ENCODE data around the gene SEMA3F.
"Not testable (repeated sequence)": the region's sequence is repeated elsewhere in the genome, so short reads cannot be mapped to it uniquely, and the experiment has no call there.

Gene SEMA3F

DNA sequence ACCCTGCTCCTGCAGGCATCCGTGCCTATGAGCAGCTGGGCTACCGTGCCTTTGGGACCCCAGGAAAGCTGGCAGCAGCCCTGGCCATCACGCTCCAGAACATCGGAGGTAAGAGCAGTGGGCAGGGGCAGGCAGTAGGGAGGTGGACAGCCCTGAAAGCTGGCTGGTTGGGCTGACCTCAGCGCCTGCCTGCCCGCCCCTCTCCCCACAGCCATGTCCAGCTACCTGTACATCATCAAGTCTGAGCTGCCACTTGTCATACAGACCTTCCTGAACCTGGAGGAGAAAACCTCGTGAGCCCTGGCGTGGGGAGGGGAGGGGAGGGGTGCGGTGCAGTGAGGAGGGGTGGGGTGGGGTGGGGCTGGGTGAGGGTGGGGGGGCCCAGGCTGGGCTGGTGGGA is 60.4 kb downstream of the SEMA3F start:
- no peak for DNase-seq

DNA sequence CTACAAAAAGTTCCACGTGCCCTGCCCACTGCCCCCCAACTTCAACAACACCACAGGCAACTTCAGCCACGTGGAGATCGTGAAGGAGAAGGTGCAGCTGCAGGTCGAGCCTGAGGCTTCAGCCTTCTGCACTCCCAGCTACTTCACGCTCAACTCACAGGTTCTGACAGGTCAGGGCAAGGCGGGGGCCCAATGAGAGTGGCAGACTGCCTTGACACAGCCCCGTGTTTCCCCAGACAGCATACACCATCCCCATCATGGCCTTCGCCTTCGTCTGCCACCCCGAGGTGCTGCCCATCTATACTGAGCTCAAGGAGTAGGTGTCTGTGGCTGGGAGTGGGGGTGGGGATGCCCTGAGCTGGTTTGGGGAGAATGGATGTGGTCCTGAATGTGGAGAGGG is 62.6 kb downstream of the SEMA3F start:
- DNase-seq, result no peak

DNA sequence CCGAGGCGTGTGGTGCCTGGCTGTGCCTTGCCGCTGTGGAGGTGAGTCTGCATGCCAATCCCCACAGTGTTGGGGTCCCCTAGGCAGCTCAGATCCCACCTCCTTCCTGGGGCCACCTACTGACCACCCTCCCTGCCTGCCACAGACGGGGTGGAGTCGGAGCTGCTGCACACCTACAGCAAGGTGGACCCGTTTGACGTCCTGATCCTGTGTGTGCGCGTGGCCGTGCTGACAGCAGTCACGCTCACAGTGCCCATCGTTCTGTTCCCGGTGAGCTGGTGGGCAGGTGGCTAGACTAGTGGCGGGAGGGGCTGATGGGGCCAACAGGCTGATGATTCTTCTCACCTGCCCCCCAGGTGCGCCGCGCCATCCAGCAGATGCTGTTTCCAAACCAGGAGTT is 63.3 kb downstream of the SEMA3F start:
- no peak for DNase-seq

DNA sequence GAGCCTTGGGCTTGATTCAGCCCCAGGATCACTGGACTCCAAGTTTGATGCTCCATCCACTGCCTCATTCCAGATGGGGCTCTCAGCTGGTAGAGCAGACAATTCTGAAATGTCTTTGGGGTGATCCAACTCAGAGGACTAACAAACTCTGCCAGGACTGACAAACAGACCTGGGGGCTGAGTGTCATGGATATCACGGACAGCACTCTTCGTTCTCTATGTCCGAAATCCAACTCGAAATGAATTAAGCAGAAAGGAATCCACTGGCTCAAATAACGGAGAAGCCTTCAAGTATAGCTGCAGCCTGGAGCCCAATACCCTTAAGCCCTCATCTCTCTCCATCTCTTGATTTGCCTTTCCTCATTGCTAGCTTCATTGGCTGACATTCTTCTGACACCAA is 64.2 kb downstream of the SEMA3F start:
- DNase-seq, result no peak

DNA sequence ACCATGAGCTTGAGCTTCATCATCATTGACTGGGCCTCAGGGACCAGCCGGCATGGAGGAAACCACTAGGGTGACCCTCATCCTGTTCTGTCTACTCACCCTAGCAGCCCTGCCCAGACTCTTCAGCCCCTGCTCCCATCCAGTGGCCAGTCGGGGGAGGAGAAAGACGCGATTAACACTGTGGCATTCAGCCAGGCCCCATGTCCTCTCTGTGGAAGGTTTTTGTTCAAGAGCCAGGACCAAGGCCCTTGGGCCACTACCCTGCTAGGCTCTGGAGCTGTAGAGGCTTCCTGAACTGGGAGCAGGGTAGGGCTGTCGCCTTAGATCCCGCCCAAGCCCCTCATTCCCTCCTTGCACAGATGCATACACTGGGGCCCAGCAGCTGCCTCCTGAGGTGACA is 65.0 kb downstream of the SEMA3F start:
- DNase-seq, result no peak

DNA sequence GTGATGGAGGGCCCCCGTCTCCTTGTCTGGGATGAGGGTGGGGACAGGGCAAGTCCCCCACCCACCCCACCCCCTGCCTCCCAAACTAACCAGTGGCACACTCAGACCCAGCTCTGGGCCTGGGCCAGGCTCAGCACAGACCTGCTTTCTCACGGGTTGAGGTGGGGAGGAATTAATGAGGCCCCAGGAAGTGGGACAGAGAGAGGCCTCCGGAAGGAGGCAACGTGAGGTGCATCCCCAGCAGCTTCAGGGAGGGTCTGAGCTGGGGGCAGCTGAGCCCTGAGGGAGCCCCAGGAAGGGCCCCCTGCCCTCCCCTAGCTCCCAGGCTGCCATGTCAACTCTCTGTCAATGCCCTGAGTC is 65.9 kb downstream of the SEMA3F start:
- no peak for DNase-seq

DNA sequence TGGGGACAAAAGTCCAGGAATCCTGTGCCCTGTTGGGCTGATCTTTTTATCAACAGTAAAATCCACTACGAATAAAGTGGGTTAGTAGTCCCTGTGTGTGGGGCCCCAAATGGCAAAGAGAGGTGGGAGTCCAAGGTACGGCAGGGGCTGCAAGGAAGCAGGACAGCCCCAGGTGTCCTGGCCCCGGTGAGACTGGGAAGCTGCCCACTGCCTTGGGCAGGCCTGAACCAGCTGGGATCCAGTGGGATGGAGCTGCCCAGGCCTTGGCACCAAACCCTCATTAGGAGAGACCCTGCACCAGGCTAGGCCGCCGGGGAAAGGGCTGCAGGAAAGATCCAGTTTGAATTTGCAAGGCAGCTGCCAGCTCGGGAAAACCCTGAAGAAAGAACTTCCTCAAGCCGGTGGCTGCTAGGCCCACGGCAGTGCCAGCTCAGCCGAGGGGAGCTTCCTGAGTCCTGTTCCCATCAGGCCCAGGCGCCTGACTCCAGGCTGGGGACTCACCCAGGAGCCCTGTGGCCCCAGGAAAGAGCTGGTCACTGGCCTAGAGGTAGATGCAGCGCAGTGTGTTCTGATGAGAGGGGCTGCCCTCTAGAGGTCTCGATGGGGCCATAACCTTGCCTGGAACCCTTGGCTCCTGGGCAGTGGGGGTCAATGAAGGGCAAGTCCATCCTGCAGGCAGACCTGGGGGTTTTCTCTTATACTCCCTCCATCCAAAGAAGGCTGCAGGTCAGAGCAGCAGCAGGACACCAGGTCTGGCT is 66.5 kb downstream of the SEMA3F start:
- no peak for DNase-seq

DNA sequence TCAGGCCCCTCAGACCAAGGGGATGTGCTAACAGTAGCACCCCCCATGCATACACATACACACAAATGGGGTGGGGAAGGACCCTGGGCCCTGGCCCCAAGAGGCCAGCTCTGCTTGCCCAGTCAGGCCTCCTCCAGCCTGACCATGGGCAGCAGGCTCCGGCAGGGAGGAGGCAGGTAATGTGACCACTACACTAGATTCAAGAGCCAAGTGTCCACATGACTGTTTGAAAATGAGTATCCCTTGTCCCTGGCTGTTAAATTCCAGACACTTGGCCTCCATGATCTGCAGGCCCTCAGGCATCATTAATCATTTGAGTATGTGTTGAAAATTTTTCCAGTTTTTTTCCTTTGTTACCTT is 67.0 kb downstream of the SEMA3F start:
- DNase-seq, result no peak

DNA sequence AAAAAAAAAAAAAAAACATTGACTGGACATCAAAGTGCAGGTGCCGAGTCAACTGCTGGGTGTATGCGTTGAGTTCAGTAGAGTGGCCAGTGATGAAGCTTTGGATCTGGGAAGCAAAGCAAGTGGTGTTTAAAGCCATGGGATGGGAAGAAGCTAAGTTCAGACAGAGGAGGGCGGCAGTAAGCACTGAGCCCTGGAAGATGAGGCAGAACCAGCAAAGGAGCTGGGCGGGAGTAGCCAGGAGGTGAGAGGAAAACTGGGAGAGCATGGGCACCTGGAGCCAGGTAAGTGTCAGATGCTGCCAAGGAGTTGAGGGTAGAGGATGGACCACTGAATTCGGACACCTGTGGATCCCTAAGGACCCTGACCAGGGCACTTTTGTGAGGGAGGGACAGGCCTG is 69.5 kb downstream of the SEMA3F start:
- DNase-seq, result no peak

DNA sequence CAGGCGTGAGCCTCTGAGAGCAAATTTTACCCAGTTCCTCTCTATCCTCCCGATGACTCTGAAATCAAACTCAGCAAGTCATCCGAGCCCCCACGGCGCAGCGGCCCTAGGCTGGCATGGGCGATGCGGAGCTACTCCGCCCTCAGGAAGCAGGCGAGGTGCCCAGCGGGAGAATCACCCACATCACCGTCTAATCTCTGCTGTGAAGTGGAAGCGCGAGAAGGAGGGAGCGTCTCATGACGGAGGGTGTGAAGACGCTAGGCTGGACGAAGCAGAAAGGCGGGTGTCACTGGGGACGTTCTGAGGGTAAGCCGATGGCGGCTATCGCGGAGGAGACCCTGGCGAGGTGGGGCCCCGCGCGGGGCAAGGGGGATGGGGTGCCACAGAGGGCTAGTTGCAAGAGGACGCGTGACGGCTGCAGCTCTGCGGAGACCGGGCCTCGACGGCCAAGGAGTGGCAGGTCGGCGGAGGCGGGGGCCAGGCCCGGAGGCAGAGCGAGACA is 71.8 kb downstream of the SEMA3F start:
- DNase-seq, result peak; percentile 46

DNA sequence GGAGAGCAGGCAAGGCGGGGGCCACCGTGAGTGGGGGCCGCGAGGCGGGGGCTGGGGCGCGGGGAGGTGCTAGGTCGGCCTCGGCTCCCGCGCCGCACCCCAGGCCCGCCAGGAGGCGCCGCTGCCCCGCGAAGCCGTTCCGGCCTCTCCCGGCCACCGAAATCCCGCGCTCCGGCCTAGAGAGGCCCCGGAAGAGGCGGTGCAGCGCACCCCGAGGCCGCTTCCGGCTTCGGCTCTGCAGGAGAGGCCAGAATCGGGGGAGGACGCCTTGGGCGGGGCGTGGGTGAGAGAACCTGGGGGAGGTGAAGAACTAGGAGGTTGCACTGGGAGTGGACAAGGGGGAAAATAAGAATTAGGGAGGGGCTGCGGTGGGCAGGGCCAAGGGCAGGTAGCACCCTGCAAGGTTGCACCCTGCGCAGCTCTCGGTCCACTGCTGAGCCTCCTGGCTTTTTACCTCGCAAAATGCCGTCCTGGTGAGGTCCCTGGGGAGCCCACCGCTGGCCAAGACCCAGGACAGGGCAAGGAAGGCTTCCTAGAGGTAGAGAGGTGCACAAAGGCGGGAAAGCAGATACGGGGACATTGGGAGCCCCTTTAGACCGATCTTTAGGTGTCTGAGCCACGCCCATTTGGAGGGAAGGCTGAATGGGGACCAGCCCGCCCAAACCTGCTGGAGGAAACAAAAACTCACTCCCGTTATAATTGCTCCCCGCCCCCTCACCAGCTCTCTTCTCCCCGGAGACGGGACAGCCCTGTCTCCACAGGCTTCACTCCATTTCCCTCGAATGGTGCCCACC is 72.5 kb downstream of the SEMA3F start:
- peak; percentile 93 for DNase-seq

DNA sequence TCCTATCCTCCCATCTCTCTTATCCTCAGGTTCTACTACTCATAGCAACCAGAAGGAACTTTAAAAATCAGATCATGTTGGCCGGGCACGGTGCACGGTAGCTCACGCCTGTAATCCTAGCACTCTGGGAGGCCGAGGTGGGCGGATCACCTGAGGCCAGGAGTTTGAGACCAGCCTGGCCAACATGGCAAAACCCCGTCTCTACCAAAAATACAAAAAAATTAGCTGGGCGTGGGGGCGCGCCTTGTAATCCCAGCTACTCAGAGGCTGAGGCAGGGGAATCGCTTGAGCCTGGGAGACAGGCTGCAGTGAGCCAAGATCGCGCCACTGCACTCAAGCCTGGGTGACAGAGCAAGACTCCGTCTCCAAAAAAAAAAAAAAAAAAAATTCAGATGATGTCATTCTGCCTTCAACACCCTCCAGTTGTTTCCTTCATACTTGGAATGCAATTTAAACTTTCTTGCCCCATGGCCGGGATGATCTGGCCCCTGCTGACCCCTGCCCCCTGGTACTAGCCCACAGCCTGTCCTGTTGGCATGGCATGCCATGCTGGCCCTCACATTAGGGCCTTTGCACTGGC is 73.2 kb downstream of the SEMA3F start:
- not testable (repeated sequence) for DNase-seq

DNA sequence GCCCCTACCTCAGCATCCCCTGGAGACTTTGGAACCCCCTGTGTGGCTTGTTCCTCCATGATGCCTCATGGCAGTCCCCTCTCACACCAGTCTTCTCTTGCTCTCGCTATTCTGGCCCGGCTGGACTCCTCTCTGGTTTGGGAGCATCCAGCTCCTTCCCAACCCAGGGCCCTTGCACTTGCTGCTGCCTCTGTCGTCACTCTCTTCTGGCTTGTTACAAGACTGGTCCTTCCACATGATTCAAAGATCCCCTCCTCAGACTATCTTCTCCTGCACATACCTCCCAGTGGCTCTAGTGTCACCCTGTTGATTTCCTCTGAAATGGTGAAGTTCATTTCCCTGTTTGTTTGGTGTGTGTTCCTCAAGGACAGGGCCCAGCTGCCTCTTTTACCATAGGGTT is 74.4 kb downstream of the SEMA3F start:
- no peak for DNase-seq

DNA sequence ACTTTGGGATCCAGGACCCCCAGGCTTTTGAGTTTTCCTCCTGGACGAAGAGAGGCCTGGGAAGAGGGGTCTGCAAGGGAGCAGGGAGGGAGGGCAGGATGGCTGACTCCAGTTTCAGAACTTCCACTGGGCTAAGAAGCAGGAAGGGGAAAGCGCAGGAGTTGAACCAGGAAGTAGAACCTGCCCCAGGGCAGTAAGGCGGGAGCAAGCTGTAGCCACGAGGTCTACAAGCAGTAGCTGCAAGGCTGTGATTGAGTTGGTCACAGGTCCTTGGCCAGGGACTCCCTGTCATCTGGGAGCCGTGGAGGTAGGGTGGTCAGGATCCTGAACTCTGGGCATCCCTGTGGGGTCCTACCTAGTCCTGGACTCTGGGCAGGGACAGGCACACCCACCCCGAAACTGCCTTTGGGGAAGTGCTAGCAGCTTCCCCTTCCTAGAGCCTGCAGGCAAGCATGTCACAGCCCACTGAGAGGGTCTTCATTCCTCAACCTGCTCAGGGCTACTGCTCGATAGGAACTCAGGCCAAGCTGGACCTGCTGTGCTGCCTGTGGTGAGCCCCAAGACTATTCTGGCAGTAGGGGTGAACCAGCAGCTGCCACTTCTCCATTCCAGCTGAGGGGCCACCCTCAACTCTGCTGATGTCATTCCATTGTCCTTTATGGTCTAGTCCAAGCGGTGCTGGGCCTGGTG is 75.1 kb downstream of the SEMA3F start:
- DNase-seq, result no peak

DNA sequence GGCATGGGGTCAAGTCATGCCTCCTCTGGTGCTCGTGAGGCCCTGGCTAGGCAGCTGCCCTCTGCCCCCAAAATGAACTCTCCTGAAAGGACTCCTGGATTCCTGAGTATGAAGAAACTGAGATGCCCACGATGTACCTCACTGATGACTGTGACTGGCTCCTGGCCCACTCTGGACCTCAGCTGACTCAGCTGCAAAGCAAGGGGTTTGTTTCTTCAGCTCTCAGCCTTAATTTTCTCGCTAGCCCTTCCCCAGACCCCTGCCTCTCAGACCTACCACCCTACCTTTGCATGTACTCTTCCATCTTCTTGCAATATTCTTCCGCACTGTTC is 75.6 kb downstream of the SEMA3F start:
- DNase-seq, result no peak

DNA sequence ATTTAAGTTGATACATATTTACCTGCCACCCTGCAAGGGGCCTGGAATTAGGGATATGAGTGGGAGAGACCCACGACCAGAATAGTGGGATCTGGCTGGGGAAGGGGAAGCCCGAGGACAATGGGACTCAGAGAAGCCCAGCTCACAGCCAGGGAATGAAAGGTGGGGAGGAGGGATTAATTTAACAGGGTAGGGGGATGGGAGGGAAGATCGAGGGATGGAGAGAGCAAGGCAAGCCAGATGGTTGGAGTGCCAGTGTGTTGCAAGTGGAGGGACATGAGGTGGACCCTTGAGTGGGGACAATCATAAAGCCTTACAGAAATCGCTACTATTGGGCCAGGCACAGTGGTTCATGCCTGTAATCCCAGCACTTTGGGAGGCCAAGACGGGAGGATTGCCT is 76.5 kb downstream of the SEMA3F start:
- DNase-seq, result no peak

DNA sequence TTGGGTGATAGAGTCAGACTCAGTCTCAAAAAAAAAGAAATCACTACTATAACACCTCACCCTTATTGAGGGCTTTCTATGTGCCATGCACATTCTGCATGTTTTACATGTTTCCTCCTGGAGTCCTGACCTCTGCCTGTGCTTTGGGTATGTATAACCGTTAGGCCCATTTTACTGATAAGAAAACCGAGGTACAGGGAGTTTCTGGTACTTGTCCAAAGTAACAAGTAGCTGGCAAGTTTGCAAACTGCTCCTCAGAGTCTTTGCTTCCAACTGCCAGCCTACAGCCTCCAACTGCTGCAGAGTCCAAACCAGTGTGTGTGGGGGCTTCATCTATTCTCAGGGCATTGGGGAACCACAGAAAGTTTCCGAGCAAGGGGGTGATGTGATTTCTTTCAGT is 77.2 kb downstream of the SEMA3F start:
- no peak for DNase-seq

DNA sequence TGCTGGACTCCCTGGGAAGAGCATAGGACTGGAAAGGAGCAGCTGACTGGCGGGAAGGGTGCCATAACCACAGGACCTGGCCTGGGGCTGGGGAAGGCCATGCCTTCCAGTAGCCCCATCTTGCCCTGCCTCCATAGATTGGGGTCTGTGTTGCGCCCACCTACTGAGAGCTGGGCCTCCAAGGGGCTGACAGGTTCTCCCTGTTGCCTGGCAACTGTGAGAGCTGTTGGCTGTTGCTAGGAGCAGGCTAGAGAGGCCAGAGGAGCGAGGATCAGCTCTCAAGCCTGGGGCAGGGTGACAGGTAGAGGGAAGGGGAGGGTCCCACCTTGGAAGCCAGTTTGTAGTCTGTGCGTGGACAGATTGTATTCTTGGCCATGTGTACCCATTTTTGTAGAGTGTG is 78.1 kb downstream of the SEMA3F start:
- DNase-seq, result no peak

DNA sequence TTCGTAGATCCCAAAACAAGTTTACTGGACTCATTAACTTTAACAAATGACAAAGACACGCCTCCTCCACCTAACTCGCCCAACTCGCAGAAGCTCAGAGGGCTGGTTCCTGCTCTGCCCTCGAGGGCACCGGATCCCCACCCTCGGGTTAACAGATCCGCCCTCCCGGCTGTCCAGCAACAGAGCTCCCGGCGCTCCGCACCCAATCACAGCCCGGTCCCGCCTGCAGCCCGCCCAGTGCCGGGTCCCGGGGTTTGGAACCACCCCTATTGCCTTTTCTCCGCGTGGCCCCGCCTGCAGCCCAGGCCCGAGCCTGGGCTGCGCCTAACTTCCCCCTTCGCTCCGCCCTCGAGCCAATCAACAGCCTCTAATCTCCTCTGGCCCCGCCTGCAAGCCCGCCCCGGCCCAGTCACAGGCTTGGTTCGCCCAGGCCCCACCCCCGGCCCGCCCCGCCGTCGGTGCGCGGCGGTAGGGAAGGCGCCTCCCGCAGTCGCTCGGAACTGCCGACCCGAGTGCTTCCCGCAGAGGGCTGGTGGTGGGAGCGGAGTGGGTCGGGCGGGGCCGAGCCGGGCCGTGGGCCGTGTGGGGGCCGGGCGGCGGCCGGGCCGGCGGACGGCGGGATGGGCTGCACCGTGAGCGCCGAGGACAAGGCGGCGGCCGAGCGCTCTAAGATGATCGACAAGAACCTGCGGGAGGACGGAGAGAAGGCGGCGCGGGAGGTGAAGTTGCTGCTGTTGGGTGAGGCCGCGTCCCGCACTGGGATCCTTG is 80.8 kb downstream of the SEMA3F start, which contains the start of gene GNAI2:
GNAI2 (plus strand) TSS at position 489 of the 768 bp plus-strand sequence; CDS start at position 621, 132 bp downstream.
- peak; percentile 99 for DNase-seq

DNA sequence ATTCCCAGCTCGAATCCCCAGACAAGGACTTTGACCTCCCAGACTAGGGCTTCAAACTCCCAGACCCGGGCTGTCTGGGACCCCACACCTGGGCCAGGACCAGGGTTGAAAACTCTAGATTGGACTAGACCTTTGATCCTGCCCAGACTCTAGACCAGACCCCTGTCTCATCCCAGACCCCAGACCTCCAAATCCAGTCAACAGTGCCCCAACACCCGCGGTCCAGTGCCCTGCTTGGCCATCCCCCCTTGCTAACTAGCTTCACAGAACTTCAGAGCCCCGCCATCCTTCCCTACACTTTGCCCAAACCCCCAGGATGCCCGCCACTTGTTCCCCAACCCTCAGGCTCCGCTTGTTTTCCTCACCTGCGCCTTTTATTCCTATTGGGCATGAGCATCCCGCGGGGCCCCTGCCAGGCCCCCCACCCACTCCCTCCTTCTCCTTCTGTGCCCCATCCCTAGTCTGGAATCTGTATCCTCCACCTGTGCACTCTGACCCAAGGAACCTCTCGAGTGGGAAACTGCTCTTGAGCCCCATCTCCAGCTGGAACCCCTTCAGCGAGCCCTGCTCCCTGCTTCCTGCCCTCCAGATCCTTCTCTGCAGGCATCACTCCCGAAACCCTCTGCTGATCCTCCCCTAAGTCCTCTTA is 81.5 kb downstream of the SEMA3F start:
- no peak for DNase-seq

DNA sequence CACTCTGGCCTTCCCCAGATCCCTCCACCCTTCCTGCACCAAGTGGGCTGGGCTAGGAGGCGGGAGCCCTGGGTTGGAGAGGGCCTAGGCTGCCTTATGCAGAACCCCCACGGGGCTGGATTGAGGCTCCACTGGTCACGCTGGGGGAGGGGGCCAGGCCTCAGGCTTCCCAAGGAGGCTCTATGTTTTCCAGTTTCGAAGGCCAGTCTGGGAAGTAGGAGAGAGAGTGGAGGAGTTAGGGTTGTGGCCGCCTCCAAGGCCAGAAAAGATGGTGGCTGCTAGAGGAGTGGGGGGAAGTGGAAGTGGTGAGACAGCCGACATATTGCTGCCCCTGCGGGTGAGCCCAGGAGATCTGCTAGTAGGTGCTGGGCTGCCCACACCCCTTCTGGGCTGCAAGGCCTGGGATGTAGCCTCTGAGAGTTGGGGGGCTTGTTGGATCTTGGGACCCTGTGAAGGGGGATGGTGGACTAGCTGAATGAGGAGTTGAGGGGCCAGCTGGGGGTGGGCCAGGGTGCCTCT is 82.1 kb downstream of the SEMA3F start:
- DNase-seq, result peak; percentile 45
